SK-MEL-5 (cell line): ENCODE results near the gene OR4M1. TPM values are rescaled to one million over a fixed set of nuclear protein-coding genes. Genes with fewer than 3 reads are reported as not detected.
"Not testable (repeated sequence)": the region's sequence is repeated elsewhere in the genome, so short reads cannot be mapped to it uniquely, and the experiment has no call there.

Experiments used
- DNase-seq: peaks from one replicate; pipeline ENCODE4 v3.0.0-alpha.2; 2016; ENCODE audit warnings: low read depth, low spot score
- in situ Hi-C: cut with HindIII; loops from 2 replicates; pipeline ENCODE4 v1.10.0; 2016; ENCODE audit warnings: low sequenced_read_pairs, high pct_unique_total_duplicates, low pct_unique_long_range_greater_than_20kb
- total RNA-seq: library from RNA; depleted of rRNA; stranded (reverse); fragments of >200 nt; shearing (Covaris generic); gene quantifications from 2 replicates; pipeline ENCODE4 v1.2.3, GENCODE V29; 2014; rRNA removed

OR4M1 gene
- total RNA-seq, 1 experiment from 2014 or later, result 0.03 TPM

DNA sequence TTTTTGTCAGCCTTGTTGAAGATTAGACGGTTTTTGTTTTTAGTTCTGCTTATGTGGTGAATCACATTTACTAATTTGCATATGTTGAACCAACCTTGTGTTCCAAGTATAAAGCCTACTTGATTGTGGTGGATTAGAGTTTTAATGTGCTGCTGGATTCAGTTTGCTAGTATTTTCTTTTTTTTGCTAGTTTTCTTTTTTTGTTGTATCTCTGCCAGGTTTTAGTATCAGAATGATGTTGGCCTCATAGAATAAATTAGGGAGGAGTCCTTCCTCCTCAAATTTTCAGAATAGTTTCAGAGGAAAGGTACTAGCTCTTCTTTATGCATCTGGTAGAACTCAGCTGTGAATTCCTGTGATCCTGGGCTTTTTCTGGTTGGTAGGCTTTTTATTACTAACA lies 30.2 kb downstream of the OR4M1 start, which contains the start of gene OR4N2:
Gene OR4N2 (plus strand): TSS at position 301 of the 400 bp plus-strand sequence. CDS start 23,679 bp downstream, outside the sequence.
- not testable (repeated sequence) for DNase-seq

GRCh38 chr14:19813171-19813920 lies 40.0 kb downstream of the OR4M1 start:
- DNase-seq, in situ Hi-C loops: not testable (repeated sequence)

More for the DNA sequence above, 30.2 kb downstream of the OR4M1 start, which contains the start of gene OR4N2:
- in situ Hi-C loops, result not testable (repeated sequence)

DNA sequence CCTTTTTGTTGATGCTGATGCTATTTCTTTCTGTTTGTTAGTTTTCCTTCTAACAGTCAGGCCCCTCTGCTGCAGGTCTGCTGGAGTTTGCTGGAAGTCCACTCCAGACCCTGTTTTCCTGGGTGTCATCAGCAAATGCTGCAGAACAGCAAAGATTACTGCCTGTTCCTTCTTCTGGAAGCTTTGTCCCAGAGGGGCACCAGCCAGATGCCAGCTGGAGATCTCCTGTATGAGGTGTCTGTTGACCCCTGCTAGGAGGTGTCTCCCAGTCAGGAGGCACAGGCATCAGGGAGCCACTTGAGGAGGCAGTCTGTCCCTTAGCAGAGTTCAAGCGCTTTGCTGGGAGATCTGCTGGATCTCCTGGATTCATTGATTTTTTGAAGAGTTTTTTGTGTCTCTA lies 46.6 kb downstream of the OR4M1 start:
- in situ Hi-C loops, DNase-seq: not testable (repeated sequence)

GRCh38 chr14:19821016-19821415 lies 47.7 kb downstream of the OR4M1 start:
- in situ Hi-C loops, DNase-seq: not testable (repeated sequence)

DNA sequence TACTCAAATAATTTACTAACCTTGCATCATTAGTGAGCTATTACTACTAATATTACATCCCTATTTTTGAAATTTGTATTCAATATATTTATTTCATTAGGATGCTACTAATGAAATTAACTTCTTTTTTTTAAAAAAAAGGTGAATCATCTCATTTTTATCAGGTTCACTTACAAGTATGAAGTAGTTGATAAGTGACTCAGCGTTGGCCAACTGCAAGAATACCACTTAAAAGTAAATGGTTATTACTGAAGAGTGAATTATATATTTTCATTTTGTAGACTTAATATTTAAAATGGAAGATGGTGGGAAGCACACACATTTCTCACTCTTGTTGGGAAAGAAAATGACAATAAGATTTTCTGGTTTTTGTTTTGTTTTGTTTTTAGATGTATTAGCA lies 49.9 kb downstream of the OR4M1 start:
- in situ Hi-C loops, result no loop called here
- no peak for DNase-seq

DNA sequence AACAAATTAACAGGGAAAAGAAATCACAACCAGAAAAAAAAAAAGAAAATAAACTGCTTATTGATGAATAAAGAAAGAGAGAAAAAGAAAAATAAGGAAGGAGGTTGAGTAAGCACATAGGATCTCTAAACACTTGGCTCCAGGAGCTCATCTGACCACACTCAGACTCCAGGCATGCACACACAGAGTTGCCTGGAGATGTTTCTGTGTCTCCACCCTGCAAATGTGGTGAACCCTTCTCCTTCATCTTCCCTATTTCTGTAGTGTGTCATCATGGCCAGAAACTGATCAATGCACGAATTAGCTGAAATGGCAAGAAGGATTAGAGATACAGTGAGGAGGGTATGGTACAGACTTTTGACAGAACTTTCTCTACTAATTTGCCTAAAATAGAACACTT lies 50.5 kb downstream of the OR4M1 start:
- in situ Hi-C loops, result no loop called here
- no peak for DNase-seq

- DNase-seq, result peak; percentile 28
- in situ Hi-C loops, result not testable (repeated sequence)
Observed at GRCh38 chr14:19827626-19828244, 54.4 kb downstream of the OR4M1 start.

DNA sequence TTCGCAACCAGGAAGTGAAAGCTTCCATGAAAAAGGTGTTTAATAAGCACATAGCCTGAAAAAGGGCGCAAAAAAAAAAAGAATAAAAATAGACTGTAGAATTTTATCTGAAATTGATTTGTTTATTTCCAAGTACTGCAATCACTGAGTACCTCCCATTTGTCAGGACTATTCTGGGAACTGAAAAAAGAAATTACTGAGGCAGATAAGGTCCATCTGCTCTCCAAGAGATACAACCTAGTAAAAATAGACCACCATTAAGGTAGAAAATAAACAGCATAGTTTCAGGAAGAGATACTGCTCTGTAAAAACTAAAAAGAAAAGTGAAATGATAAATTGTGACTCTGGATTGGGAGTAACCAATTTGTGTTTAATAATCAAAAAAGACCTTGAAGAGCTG lies 55.0 kb downstream of the OR4M1 start:
- in situ Hi-C loops, result no loop called here
- no peak for DNase-seq

Other genes starting within 250 kb of the OR4M1 start
- gene OR11H2, start 59.6 kb upstream of the OR4M1 start, total RNA-seq, result not detected in 2 replicates
- gene OR4Q3, start 29.9 kb upstream of the OR4M1 start, total RNA-seq, result not detected in 2 replicates
- not detected in 2 replicates for gene OR4N2, start 30.3 kb downstream of the OR4M1 start, total RNA-seq
- gene OR4K2, start 101.6 kb downstream of the OR4M1 start, total RNA-seq, result not detected in 2 replicates
- not detected in 2 replicates for gene OR4K5, start 147.1 kb downstream of the OR4M1 start, total RNA-seq
- not detected in 2 replicates for gene OR4K1, start 157.4 kb downstream of the OR4M1 start, total RNA-seq
- gene OR4K15, start 202.1 kb downstream of the OR4M1 start, total RNA-seq, result not detected in 2 replicates
- gene OR4Q2, start 228.7 kb downstream of the OR4M1 start, total RNA-seq, result not detected in 2 replicates
- not detected in 2 replicates for gene OR4K14, start 245.8 kb downstream of the OR4M1 start, total RNA-seq